ENCODE results near the gene LONP2. TPM values are rescaled to one million over a fixed set of nuclear protein-coding genes. Genes with fewer than 3 reads are reported as not detected.

LONP2 gene
- total RNA-seq (2022; extraction: Qiagen RNA extraction): 23.4 to 38.2 TPM (median 29.8 TPM) in 5 replicates

GRCh38 chr16:48244080-48244862 is at the start of gene LONP2:
Gene LONP2, plus strand, starts transcription at chr16:48244300. Its CDS starts 89 bp downstream, at chr16:48244389.

GRCh38 chr16:48247311-48247710 is 3.2 kb downstream of the LONP2 start, which contains the start of gene ABCC11:
Gene ABCC11, minus strand, starts transcription at chr16:48247539. Its CDS starts 15,618 bp downstream, at chr16:48231921.

DNA sequence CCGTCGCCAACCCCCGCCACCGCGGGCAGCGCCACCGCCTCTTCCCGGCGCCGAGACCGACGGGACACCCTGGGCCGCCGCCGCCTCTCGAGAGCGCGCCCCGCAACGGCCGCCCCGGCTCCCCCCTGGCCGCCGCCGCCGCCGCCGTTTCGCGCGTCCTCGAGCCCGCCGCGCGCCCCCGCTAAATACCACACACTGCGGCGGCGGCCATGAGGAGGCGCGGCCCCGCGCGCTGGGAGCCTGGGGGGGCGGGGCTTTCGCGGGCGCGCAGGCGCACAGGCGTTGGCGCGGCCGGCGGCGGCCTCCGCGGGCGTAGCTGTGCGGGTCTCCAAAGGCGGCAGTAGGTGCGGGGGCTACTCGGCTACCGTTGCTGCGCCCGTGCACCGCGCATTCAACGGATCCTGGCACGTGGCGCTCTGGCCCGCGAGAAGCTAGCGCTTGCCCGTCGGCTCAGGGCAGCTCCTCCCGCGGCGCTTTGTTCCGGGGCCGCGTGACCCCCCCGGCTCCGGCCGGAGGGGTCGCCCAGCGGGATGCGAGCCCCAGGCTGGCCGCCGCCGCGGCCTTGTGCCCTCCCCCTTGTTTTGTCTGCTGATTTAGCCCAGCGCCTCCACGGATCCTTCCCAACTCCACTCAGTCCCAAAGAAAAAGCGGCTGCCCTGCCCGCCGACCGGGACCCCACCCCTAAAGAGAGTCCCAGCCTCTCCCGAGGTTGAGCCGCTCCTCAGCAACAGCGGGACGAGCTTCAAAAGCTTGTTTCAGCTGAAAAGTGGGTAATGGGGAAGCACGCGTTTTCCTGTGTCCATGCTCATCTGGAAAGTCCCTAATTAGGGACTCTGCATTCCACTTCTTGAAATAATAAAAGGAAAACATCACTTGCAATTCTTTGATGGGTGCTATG is 141.4 kb downstream of the LONP2 start, which contains the start of gene SIAH1:
TSS of gene SIAH1 (minus strand) at position 161 of the 898 bp plus-strand sequence. CDS start 22,985 bp downstream, outside the sequence.

Other genes with a start within 250 kb of the LONP2 start
- 0.02 to 0.12 TPM (median 0.05 TPM) in 5 replicates for gene ABCC12, start 88.3 kb upstream of the LONP2 start, total RNA-seq (2022; extraction: Qiagen RNA extraction)
- 0.06 to 0.17 TPM (median 0.10 TPM) in 5 replicates for gene ABCC11, start 3.2 kb downstream of the LONP2 start, total RNA-seq (2022; extraction: Qiagen RNA extraction)
- 11.5 to 14.8 TPM (median 13.8 TPM) in 5 replicates for gene SIAH1, start 141.1 kb downstream of the LONP2 start, total RNA-seq (2022; extraction: Qiagen RNA extraction)